ENCODE data around the gene FAHD1. TPM values are rescaled to one million over a fixed set of nuclear protein-coding genes. Genes with fewer than 3 reads are reported as not detected.

FAHD1 gene
- polyA plus RNA-seq = 10 to 100 TPM; 22.7 to 35.4 (median 24.8) TPM

DNA sequence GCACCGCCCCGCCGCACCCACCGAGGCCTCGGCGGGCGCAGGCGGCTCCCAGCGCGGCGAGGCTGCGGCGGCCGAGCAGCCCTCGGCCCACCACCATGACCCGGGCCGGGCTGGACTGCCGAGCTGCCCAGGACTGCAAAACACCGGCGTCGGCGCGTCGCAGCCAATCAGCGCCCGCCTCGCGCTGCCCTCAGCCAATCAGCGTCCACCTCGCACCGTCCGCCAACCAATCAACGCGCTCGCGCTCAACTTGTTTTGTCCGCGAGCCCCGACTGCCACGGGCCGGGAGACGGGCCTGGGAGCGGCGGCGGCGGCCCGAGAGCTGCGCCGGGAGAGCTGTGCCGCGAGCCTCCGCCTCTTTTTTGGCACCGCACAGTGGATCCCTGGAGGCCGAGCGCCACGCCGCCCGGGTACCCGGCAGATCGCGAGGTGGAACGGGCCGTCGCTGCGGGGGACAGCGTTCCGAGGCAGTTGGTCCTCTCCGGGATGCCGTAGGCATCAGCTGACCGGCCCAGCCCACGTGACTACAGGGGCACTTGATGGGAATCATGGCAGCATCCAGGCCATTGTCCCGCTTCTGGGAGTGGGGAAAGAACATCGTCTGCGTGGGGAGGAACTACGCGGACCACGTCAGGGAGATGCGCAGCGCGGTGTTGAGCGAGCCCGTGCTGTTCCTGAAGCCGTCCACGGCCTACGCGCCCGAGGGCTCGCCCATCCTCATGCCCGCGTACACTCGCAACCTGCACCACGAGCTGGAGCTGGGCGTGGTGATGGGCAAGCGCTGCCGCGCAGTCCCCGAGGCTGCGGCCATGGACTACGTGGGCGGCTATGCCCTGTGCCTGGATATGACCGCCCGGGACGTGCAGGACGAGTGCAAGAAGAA is at the start of gene FAHD1, which contains the start of gene HAGH:
TSS of gene FAHD1 (plus strand) at position 516 of the 883 bp plus-strand sequence. CDS start at position 549, 33 bp downstream.
TSS of gene HAGH (minus strand) at position 135 of the 883 bp plus-strand sequence. CDS start at position 97, 38 bp downstream.
- H3K27me3 Mint-ChIP-seq (ENCODE audit: low read depth in 3 of 3) = peaks cover 8 to 14% (median 11%) of the 10 kb centered on the region in 3 donors
- peak within 1 kb of the TSS; percentile 83 to 94 (median 91) for H3K27ac Mint-ChIP-seq
- H3K36me3 Mint-ChIP-seq = peaks cover 0 to 5% (median 0%) of the 10 kb centered on the region in 3 donors
- DNase-seq = peak; percentile 94 to 96 (median 94)
- peaks cover 0 to 1% (median 0%) of the 10 kb centered on the region in 6 donors for H3K9me3 Mint-ChIP-seq
- peaks cover 36 to 44% of the 10 kb centered on the region in 2 donors for H3K4me1 Mint-ChIP-seq
- peak within 1 kb of the TSS; percentile 89 to 95 (median 94) for H3K4me3 Mint-ChIP-seq

DNA sequence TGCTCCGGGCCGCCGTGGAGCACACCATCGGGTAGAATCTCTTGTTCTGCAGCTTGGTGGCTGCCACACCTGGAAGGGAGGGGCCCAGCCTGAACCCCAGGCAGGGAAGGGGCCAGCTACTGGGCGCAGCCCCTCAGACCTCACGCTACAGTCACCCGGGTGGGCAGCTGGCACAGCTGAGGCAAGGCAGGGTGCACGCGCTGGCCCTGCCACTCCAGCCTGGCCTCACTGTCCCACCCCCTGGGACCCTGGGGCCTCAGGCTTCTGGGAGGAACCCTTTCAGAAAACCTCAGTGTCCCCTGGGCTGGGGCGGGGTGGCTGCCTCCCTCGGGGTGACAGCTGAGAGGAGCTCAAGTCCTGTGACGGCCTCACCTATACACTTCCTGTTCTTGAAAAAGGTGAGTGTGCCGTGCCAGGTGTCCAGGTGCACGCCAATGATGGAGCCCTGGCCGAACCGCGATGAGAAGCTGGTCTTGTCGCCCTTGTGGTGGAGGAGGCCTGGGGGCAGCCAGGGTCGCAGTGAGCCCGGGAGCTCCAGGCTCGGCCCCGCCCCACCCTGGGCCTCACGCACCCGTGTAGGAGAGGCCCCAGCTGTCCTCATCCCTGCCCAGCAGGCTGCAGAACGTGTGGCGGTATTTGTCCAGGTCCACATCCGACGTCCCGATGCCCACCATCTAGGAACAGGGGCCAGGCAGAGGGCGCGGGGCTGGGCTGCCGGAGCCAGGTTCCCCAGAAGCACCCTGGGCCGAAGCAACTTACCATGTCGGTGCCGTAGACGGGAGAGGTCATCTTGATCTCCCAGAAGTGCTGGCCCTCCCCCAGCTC is 49.4 kb upstream of the FAHD1 start:
- Mint-ChIP-seq H3K27ac (no peak overlapping the region), H3K4me3 (no peak overlapping the region)

DNA sequence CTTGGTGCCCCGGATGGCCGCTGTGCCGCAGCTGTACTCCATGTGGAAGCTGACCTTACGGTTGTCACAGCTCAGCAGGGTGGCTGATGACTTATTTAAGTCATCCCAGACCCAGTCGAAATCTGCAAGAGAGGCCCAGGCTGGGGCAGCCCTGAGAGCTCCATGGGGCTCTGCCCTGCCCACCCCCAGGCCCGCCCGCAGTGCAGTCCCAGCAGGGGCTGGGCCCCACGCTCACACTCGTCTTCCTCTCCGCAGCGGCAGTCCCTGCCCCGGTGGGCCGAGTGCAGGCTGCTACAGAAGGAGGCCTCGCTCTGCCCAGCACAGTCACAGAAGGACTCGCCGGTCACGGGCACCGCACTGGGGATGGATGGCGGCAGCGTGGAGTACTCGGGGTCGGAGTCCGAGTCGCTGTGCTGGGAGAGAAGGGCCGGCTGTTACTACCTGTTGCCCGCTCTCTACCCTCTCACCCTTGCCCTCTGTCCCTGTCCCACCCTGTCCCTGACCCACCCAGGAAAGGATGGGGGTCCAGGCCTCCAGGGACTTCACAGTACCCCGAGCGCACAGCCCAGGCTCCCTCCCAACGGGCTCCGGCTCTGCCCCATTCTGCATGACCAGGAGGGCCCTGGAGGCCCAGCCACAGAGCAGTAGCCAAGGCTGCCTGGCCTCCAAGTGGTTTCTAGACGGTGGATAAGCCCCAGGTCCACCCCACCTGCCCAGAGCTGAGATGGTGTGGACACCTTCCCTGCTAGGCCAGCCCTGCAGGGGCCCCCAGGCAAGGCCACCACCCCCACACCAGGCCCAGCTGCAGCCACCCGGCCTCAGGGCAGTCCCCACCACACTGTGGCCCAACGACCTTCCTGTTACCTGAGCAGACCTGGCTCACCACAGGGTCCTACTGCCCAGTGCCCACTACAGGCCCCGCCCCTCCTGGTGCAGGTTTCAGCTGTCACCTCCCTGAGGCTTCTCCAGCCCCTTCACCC is 48.5 kb upstream of the FAHD1 start:
- peaks cover 7 to 12% (median 10%) of the 10 kb centered on the region in 3 donors for H3K27me3 Mint-ChIP-seq (ENCODE audit: low read depth in 3 of 3)
- H3K4me1 Mint-ChIP-seq = peaks cover 17 to 23% of the 10 kb centered on the region in 2 donors
- H3K9me3 Mint-ChIP-seq = no peaks in the 10 kb centered on the region
- no peak overlapping the region for H3K4me3 Mint-ChIP-seq
- no peak for DNase-seq
- H3K36me3 Mint-ChIP-seq = no peaks in the 10 kb centered on the region
- H3K27ac Mint-ChIP-seq = peak overlapping the region in 1 of 6 donors; percentile 69

More for the DNA sequence above, 49.4 kb upstream of the FAHD1 start:
- DNase-seq = no peak
- Mint-ChIP-seq H3K4me1 (peaks cover 12 to 18% of the 10 kb centered on the region in 2 donors), H3K36me3 (no peaks in the 10 kb centered on the region), H3K27me3 (ENCODE audit: low read depth in 3 of 3) (peaks cover 5 to 13% (median 7%) of the 10 kb centered on the region in 3 donors), H3K9me3 (no peaks in the 10 kb centered on the region)

DNA sequence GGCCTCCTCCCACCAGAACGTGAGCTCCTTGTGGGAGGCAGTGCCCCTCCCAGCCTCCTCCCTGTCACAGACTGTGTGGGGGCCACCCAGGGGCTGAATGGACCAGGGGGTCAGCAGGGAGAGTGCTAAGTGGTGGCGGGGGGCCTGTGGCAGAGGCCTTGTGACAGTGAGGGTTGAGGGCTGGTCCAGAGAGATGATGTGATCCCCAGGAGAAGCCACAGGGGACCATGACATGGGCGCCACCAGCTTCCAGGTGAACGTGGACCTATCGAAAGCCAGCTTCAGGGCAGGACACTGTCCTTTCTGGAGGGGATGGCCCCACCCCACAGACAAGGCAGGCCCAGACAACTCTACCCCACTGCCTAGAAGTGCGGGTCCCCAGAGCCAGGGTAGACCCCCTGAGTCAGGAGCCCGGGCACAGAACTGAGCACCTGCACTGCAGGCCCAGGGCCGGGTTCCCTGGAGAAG is 47.7 kb upstream of the FAHD1 start:
- Mint-ChIP-seq H3K4me3 (peak overlapping the region in 1 of 5 donors; percentile 6), H3K27me3 (ENCODE audit: low read depth in 3 of 3) (peaks cover 7 to 12% (median 10%) of the 10 kb centered on the region in 3 donors), H3K4me1 (peaks cover 19 to 26% of the 10 kb centered on the region in 2 donors), H3K36me3 (no peaks in the 10 kb centered on the region), H3K27ac (peak overlapping the region in 1 of 6 donors; percentile 69), H3K9me3 (no peaks in the 10 kb centered on the region)
- DNase-seq = no peak

- Mint-ChIP-seq H3K27me3 (ENCODE audit: low read depth in 3 of 3) (peaks cover 7 to 12% (median 10%) of the 10 kb centered on the region in 3 donors), H3K4me3 (peak overlapping the region; percentile 38 to 92 (median 47)), H3K9me3 (no peaks in the 10 kb centered on the region), H3K36me3 (no peaks in the 10 kb centered on the region), H3K27ac (peak overlapping the region in 2 of 6 donors; percentile 46 to 80), H3K4me1 (peaks cover 21 to 25% of the 10 kb centered on the region in 2 donors)
- DNase-seq = no peak
These were observed 47.0 kb upstream of the FAHD1 start for GRCh38 chr16:1779741-1780676.

- H3K4me3 Mint-ChIP-seq = peak overlapping the region; percentile 84 to 92 (median 85)
- peaks cover 7 to 12% (median 10%) of the 10 kb centered on the region in 3 donors for H3K27me3 Mint-ChIP-seq (ENCODE audit: low read depth in 3 of 3)
- peaks cover 25 to 28% of the 10 kb centered on the region in 2 donors for H3K4me1 Mint-ChIP-seq
- H3K36me3 Mint-ChIP-seq = no peaks in the 10 kb centered on the region
- no peaks in the 10 kb centered on the region for H3K9me3 Mint-ChIP-seq
- H3K27ac Mint-ChIP-seq = peak overlapping the region in 2 of 6 donors; percentile 80 to 87
- no peak for DNase-seq
These were observed 46.3 kb upstream of the FAHD1 start for GRCh38 chr16:1780677-1781072.

DNA sequence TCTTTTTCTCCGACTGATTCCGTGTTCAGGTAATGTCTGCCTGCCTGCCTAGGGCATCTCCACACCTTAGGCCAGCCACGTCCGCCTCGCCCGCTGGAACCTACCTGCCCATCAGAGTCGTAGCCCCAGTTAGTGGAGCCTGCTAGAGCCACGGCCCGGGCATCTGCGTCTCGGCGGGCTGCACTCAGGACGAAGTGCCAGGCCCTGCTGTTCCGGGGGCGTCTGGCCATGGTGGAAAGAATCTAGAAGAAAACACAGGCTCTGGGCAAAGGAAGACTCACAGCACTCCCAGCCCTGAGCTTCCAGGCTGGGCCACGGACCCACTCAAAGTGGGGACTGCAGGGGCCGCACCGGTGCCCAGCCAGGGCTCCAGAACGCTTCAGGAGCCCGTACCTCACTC is 45.8 kb upstream of the FAHD1 start:
- peak overlapping the region; percentile 84 to 92 (median 85) for H3K4me3 Mint-ChIP-seq
- peaks cover 25 to 30% of the 10 kb centered on the region in 2 donors for H3K4me1 Mint-ChIP-seq
- DNase-seq = no peak

DNA sequence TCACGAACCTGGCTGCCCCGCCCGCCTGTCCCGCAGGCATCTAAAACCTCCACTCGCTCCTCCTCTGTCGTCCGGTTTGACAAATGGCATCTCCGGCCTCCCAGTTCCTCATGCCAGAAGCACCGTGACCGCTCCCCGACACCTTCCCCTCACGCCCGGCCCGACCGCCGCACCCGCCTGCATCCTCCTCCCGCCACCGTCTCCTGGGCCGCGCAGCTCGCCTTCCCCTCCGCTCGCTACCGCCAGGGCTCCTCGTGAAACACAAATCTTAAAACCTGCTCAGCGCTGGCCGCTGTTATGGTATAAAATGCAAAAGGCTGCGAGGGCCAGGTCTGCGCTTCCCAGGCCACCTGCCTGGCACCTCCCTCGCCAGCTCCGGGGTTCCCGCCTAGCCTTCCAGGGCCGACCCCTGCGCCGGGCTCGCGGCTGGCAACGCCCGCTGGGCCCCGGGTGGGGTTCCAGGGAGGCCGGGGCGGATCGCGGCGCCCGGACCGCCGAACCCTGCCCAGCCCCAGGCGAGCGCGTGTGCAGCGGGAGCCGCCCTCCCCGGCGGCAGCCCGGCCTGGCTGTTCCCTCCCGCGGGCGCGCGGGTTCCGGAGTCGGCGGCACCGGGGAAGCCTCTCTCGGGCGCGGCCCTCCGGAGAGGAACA is 45.1 kb upstream of the FAHD1 start:
- Mint-ChIP-seq H3K4me1 (peaks cover 25 to 30% of the 10 kb centered on the region in 2 donors), H3K27me3 (ENCODE audit: low read depth in 3 of 3) (peaks cover 7 to 12% (median 10%) of the 10 kb centered on the region in 3 donors), H3K4me3 (peak overlapping the region; percentile 84 to 92 (median 85)), H3K36me3 (no peaks in the 10 kb centered on the region), H3K27ac (peak overlapping the region; percentile 78 to 94 (median 84)), H3K9me3 (no peaks in the 10 kb centered on the region)
- DNase-seq = peak; percentile 42 to 53 (median 52)

More for the DNA sequence above, 45.8 kb upstream of the FAHD1 start:
- H3K9me3 Mint-ChIP-seq = no peaks in the 10 kb centered on the region
- H3K27me3 Mint-ChIP-seq (ENCODE audit: low read depth in 3 of 3) = peaks cover 7 to 12% (median 10%) of the 10 kb centered on the region in 3 donors
- peak overlapping the region; percentile 78 to 94 (median 84) for H3K27ac Mint-ChIP-seq
- H3K36me3 Mint-ChIP-seq = no peaks in the 10 kb centered on the region

DNA sequence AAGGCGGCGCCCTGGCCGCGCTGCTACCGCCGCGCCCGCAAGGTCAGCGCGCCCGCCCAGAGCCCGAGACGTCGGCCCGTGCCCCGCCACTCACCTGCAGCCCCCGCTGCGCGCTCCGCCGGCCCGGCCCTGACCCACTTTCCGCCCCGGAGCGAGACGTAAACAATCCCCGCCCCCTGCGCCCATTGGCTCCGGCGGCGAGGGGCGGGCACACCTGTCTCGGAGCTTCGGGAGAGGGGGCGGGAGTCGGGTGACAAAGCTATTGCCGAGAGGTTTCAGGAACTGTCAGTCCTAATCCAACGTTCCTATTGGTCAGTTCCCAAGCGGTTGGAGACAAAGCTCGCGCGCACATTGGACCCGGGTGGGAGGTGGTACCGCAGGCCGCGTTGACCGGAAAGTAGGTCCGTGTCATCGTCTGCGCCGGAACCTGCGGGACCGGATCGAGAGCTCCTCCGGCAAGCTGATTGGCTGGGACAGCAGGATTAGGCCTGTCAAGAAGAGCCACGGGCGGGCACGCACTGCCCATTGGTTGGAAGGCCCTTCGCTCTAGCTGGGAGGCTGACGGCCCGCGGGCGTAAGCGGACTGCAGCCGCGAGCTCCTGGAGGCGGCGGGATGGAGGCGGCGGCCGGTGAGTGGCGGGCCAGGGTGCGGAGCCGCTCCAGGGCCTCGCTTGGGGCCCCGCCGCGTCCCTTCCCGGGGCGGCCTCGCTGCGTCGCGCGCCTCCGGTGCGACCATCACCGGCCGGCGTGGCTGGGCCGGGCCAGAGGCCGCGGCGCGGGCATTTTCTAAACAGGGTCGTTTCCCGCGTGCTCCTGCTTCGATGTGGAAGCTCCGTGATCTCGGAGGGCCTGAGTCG is 44.4 kb upstream of the FAHD1 start, which contains the start of the genes NUBP2 and SPSB3:
TSS of gene NUBP2 (plus strand) at position 553 of the 857 bp plus-strand sequence. CDS start at position 614, 61 bp downstream.
TSS of gene SPSB3 (minus strand) at position 164 of the 857 bp plus-strand sequence. CDS start 1,088 bp downstream, outside the sequence.
- Mint-ChIP-seq H3K4me1 (peaks cover 25 to 30% of the 10 kb centered on the region in 2 donors), H3K36me3 (no peaks in the 10 kb centered on the region), H3K4me3 (peak within 1 kb of the TSS; percentile 88 to 93 (median 91)), H3K27ac (peak within 1 kb of the TSS; percentile 85 to 96 (median 91)), H3K27me3 (ENCODE audit: low read depth in 3 of 3) (peaks cover 7 to 12% (median 10%) of the 10 kb centered on the region in 3 donors), H3K9me3 (no peaks in the 10 kb centered on the region)
- peak; percentile 99 for DNase-seq
